ENCODE measurements around the gene PRR3. TPM values are rescaled to one million over a fixed set of nuclear protein-coding genes. Genes with fewer than 3 reads are reported as not detected.

Gene PRR3
- total and polyA plus RNA-seq, 2 of the 13 experiments (the other 11 are each of a cell fraction or from before 2014, with no cell fraction given) = 14.6 to 21.2 TPM

- TF ChIP-seq, protein P1, sequence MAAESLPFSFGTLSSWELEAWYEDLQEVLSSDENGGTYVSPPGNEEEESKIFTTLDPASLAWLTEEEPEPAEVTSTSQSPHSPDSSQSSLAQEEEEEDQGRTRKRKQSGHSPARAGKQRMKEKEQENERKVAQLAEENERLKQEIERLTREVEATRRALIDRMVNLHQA (CRISPR knock-in tag; IDR thresholded peaks at IDR 0.05) = no peak
- TF ChIP-seq ZNF746 (CRISPR knock-in tag; IDR thresholded peaks at IDR 0.05) (no peak), IKZF1 (IDR thresholded peaks at IDR 0.05) (no peak), ZNF598 (CRISPR knock-in tag; IDR thresholded peaks at IDR 0.05; ENCODE audit: borderline replicate concordance) (no peak), ADNP (CRISPR knock-in tag; IDR thresholded peaks at IDR 0.05) (no peak), ZNF550 (CRISPR knock-in tag; IDR thresholded peaks at IDR 0.05; ENCODE audit: borderline replicate concordance) (no peak), GTF2F1 (IDR thresholded peaks at IDR 0.05; ENCODE audit: low read length) (no peak), ZBTB26 (CRISPR knock-in tag; IDR thresholded peaks at IDR 0.05; ENCODE audit: borderline replicate concordance) (no peak), NCOR1 (IDR thresholded peaks at IDR 0.05; ENCODE audit: borderline replicate concordance, low read length) (no peak; the same call in 1 of the 2 replicates), ZNF326 (CRISPR knock-in tag; IDR thresholded peaks at IDR 0.05; ENCODE audit: borderline replicate concordance) (no peak), RAD21 (CRISPR knock-in tag; IDR thresholded peaks at IDR 0.05) (no peak), ZNF510 (CRISPR knock-in tag; IDR thresholded peaks at IDR 0.05; ENCODE audit: low read depth) (no peak), ZSCAN21 (CRISPR knock-in tag; IDR thresholded peaks at IDR 0.05; ENCODE audit: borderline replicate concordance) (no peak), SMAD9 (CRISPR knock-in tag; IDR thresholded peaks at IDR 0.05) (no peak), HMGXB4 (CRISPR knock-in tag; IDR thresholded peaks at IDR 0.05; ENCODE audit: borderline replicate concordance in 1 of 2, low read depth in 1 of 2) (0 out of 4 replicates have a peak, but pooled peaks of 1 of the 2 experiments have one; percentile 20), ZSCAN30 (CRISPR knock-in tag; IDR thresholded peaks at IDR 0.05) (no peak), POGZ (CRISPR knock-in tag; IDR thresholded peaks at IDR 0.05) (no peak), ZNF513 (CRISPR knock-in tag; conservative IDR thresholded peaks at IDR 0.05) (no peak), CENPX (CRISPR knock-in tag; IDR thresholded peaks at IDR 0.05) (no peak), MTA3 (CRISPR knock-in tag; IDR thresholded peaks at IDR 0.05) (no peak), NR1H2 (CRISPR knock-in tag; IDR thresholded peaks at IDR 0.05; ENCODE audit: borderline replicate concordance, low read depth) (no peak), ZNF781 (CRISPR knock-in tag; IDR thresholded peaks at IDR 0.05; ENCODE audit: borderline replicate concordance, not compliant biosample characterization) (no peak), ZNF484 (CRISPR knock-in tag; IDR thresholded peaks at IDR 0.05; ENCODE audit: borderline replicate concordance, low read depth) (no peak)
- TF ChIP-seq, protein P2, sequence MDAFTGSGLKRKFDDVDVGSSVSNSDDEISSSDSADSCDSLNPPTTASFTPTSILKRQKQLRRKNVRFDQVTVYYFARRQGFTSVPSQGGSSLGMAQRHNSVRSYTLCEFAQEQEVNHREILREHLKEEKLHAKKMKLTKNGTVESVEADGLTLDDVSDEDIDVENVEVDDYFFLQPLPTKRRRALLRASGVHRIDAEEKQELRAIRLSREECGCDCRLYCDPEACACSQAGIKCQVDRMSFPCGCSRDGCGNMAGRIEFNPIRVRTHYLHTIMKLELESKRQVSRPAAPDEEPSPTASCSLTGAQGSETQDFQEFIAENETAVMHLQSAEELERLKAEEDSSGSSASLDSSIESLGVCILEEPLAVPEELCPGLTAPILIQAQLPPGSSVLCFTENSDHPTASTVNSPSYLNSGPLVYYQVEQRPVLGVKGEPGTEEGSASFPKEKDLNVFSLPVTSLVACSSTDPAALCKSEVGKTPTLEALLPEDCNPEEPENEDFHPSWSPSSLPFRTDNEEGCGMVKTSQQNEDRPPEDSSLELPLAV (CRISPR knock-in tag; conservative IDR thresholded peaks at IDR 0.05; ENCODE audit: low read depth) = no peak
- TF ChIP-seq, protein P3, sequence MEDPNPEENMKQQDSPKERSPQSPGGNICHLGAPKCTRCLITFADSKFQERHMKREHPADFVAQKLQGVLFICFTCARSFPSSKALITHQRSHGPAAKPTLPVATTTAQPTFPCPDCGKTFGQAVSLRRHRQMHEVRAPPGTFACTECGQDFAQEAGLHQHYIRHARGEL (CRISPR knock-in tag; IDR thresholded peaks at IDR 0.05) = no peak
Measured at GRCh38 chr6:30530014-30530413, 27.1 kb upstream of the PRR3 start (continued).
